Activated CD4-positive, alpha-beta T cell treated with anti-CD3 and anti-CD28 coated beads for 36 hours (primary cell): ENCODE measurements around the gene SALL4. TPM values are rescaled to one million over a fixed set of nuclear protein-coding genes. Genes with fewer than 3 reads are reported as not detected.

Experiments used
- ATAC-seq: fragments of 200-7000 bp; cut with Tn5 transposase; one replicate; pipeline ENCODE4 v1.10.0; 2021; ENCODE audit warnings: mild to moderate bottlenecking, moderate library complexity
- CTCF ChIA-PET: fragments of 350-600 bp; sonication (Branson Sonifier 250); formaldehyde crosslinking; loops from one replicate; lab custom pipeline; 2021; ENCODE audit warnings: antibody characterized with exemption; lab: Charles Lee
- POLR2A ChIA-PET: fragments of 350-600 bp; sonication (Branson Sonifier 250); formaldehyde crosslinking; loops from one replicate; lab custom pipeline; 2021; ENCODE audit warnings: antibody characterized with exemption, inconsistent platforms; lab: Charles Lee
- DNase-seq: peaks from one replicate; pipeline ENCODE4 v3.0.0-alpha.2; 2020
- H3K27ac Mint-ChIP-seq: one replicate; pipeline ENCODE4 v1.8.0; 2021; ENCODE audit warnings: mixed read lengths
- H3K27me3 Mint-ChIP-seq: one replicate; pipeline ENCODE4 v1.8.0; 2021; ENCODE audit warnings: mixed read lengths
- H3K36me3 Mint-ChIP-seq: one replicate; pipeline ENCODE4 v1.8.0; 2021; ENCODE audit warnings: low read depth, mixed read lengths
- H3K4me1 Mint-ChIP-seq: one replicate; pipeline ENCODE4 v1.8.0; 2021; ENCODE audit warnings: mixed read lengths
- H3K4me3 Mint-ChIP-seq: one replicate; pipeline ENCODE4 v1.8.0; 2021; ENCODE audit warnings: mild to moderate bottlenecking, moderate library complexity, mixed read lengths
- H3K9me3 Mint-ChIP-seq: one replicate; pipeline ENCODE4 v1.8.0; 2021; ENCODE audit warnings: low read depth, mixed read lengths
- intact Hi-C, 2 experiments: fragments of 100-400 bp; cut with DNase I in 1 of 2; cut with micrococcal nuclease in 1 of 2; formaldehyde crosslinking; loops; one replicate each; pipeline versions ENCODE4 v1.14.2 to v1.15.1; 2022 to 2024; cut with DNase I, micrococcal nuclease
- total RNA-seq, 2 experiments: library from RNA; stranded (reverse); gene quantifications; one replicate each; pipeline ENCODE4 v1.2.3, GENCODE V29; 2021

Gene SALL4
- total RNA-seq, result under 1 TPM in 1 of 2 experiments, not detected in 1; 0.11 TPM

- no peaks in the 10 kb centered on the region for H3K9me3 Mint-ChIP-seq
- intact Hi-C loops, result loop anchor here in 1 of 2 experiments (5.0 kb wide), 1 partner anchor 100 kb away; no protein-coding TSS in a partner anchor
- no peak within 1 kb of the TSS for H3K4me3 Mint-ChIP-seq
- no peak for ATAC-seq
- peaks cover 8% of the 10 kb centered on the region for H3K4me1 Mint-ChIP-seq
- no peak for DNase-seq
- H3K27me3 Mint-ChIP-seq, result peaks cover 57% of the 10 kb centered on the region
- ChIA-PET POLR2A (no interaction called here), CTCF (interaction anchor here (0.7 to 1.1 kb wide), 4 partner anchors 29 to 389 kb away, joined by 3 read pairs; no protein-coding TSS in a partner anchor)
- H3K27ac Mint-ChIP-seq, result no peak within 1 kb of the TSS
- no peaks in the 10 kb centered on the region for H3K36me3 Mint-ChIP-seq
These were observed at the start of gene SALL4 for GRCh38 chr20:51802170-51802751. Gene SALL4, minus strand, starts transcription at chr20:51802521. Its CDS starts 113 bp downstream, at chr20:51802408.

- DNase-seq, result no peak
- H3K36me3 Mint-ChIP-seq, result no peaks in the 10 kb centered on the region
- no peak overlapping the region for H3K4me3 Mint-ChIP-seq
- ATAC-seq, result no peak
- no peak overlapping the region for H3K27ac Mint-ChIP-seq
- H3K9me3 Mint-ChIP-seq, result no peaks in the 10 kb centered on the region
- intact Hi-C loops, result no loop called here
- peaks cover 3% of the 10 kb centered on the region for H3K27me3 Mint-ChIP-seq
- no peaks in the 10 kb centered on the region for H3K4me1 Mint-ChIP-seq
- ChIA-PET CTCF (interaction anchor here (0.5 kb wide), 1 partner anchor 704 kb away, joined by 3 read pairs; no protein-coding TSS in a partner anchor), POLR2A (no interaction called here)
These were observed 46.0 kb upstream of the SALL4 start for GRCh38 chr20:51848346-51848745.

GRCh38 chr20:51840865-51841264, 38.5 kb upstream of the SALL4 start:
- ChIA-PET CTCF (no interaction called here), POLR2A (no interaction called here)
- H3K9me3 Mint-ChIP-seq, result no peaks in the 10 kb centered on the region
- peaks cover 4% of the 10 kb centered on the region for H3K27me3 Mint-ChIP-seq
- no peaks in the 10 kb centered on the region for H3K4me1 Mint-ChIP-seq
- no peaks in the 10 kb centered on the region for H3K36me3 Mint-ChIP-seq
- DNase-seq (no peak), ATAC-seq (no peak)
- intact Hi-C loops, result no loop called here
- no peak overlapping the region for H3K4me3 Mint-ChIP-seq
- no peak overlapping the region for H3K27ac Mint-ChIP-seq

- ATAC-seq (no peak), DNase-seq (no peak)
- intact Hi-C loops, result no loop called here
- CTCF ChIA-PET, result no interaction called here
- POLR2A ChIA-PET, result no interaction called here
- H3K27ac Mint-ChIP-seq, result no peak overlapping the region
- H3K36me3 Mint-ChIP-seq, result no peaks in the 10 kb centered on the region
- H3K9me3 Mint-ChIP-seq, result no peaks in the 10 kb centered on the region
- no peaks in the 10 kb centered on the region for H3K4me1 Mint-ChIP-seq
- peaks cover 2% of the 10 kb centered on the region for H3K27me3 Mint-ChIP-seq
- H3K4me3 Mint-ChIP-seq, result no peak overlapping the region
These were observed 35.6 kb upstream of the SALL4 start for GRCh38 chr20:51837876-51838420.

GRCh38 chr20:51837436-51837835, 35.1 kb upstream of the SALL4 start:
- H3K27me3 Mint-ChIP-seq, result peaks cover 2% of the 10 kb centered on the region
- H3K4me1 Mint-ChIP-seq, result no peaks in the 10 kb centered on the region
- H3K9me3 Mint-ChIP-seq, result no peaks in the 10 kb centered on the region
- no peak overlapping the region for H3K27ac Mint-ChIP-seq
- H3K36me3 Mint-ChIP-seq, result no peaks in the 10 kb centered on the region
- intact Hi-C loops, result no loop called here
- POLR2A ChIA-PET, result no interaction called here
- CTCF ChIA-PET, result no interaction called here
- no peak for ATAC-seq
- DNase-seq, result no peak
- H3K4me3 Mint-ChIP-seq, result no peak overlapping the region

GRCh38 chr20:51833326-51833725, 31.0 kb upstream of the SALL4 start:
- POLR2A ChIA-PET, result no interaction called here

GRCh38 chr20:51832276-51832675, 30.0 kb upstream of the SALL4 start:
- Mint-ChIP-seq H3K27me3 (peaks cover 4% of the 10 kb centered on the region), H3K4me1 (no peaks in the 10 kb centered on the region), H3K36me3 (no peaks in the 10 kb centered on the region), H3K9me3 (no peaks in the 10 kb centered on the region), H3K4me3 (no peak overlapping the region), H3K27ac (no peak overlapping the region)
- ATAC-seq (no peak), DNase-seq (no peak)
- intact Hi-C loops, result no loop called here
- ChIA-PET CTCF (no interaction called here), POLR2A (no interaction called here)

More at GRCh38 chr20:51833326-51833725, 31.0 kb upstream of the SALL4 start:
- ATAC-seq, result no peak
- H3K4me1 Mint-ChIP-seq, result no peaks in the 10 kb centered on the region
- H3K4me3 Mint-ChIP-seq, result no peak overlapping the region
- DNase-seq, result no peak
- H3K36me3 Mint-ChIP-seq, result no peaks in the 10 kb centered on the region
- peaks cover 2% of the 10 kb centered on the region for H3K27me3 Mint-ChIP-seq
- no peak overlapping the region for H3K27ac Mint-ChIP-seq
- intact Hi-C loops, result no loop called here
- no peaks in the 10 kb centered on the region for H3K9me3 Mint-ChIP-seq
- CTCF ChIA-PET, result no interaction called here

GRCh38 chr20:51831866-51832265, 29.5 kb upstream of the SALL4 start:
- intact Hi-C loops, result no loop called here
- Mint-ChIP-seq H3K9me3 (no peaks in the 10 kb centered on the region), H3K4me3 (no peak overlapping the region), H3K27me3 (peaks cover 4% of the 10 kb centered on the region), H3K36me3 (no peaks in the 10 kb centered on the region), H3K27ac (no peak overlapping the region), H3K4me1 (no peaks in the 10 kb centered on the region)
- ChIA-PET CTCF (interaction anchor here (1.2 kb wide), 1 partner anchor 30 kb away, joined by 3 read pairs; the partner anchor contains the start of gene SALL4), POLR2A (no interaction called here)
- no peak for ATAC-seq
- no peak for DNase-seq

GRCh38 chr20:51830538-51830937, 28.2 kb upstream of the SALL4 start:
- Mint-ChIP-seq H3K36me3 (no peaks in the 10 kb centered on the region), H3K4me1 (no peaks in the 10 kb centered on the region), H3K9me3 (no peaks in the 10 kb centered on the region), H3K4me3 (no peak overlapping the region), H3K27me3 (peaks cover 2% of the 10 kb centered on the region), H3K27ac (no peak overlapping the region)
- intact Hi-C loops, result no loop called here
- ATAC-seq (no peak), DNase-seq (no peak)
- CTCF ChIA-PET, result interaction anchor here (1.2 kb wide), 1 partner anchor 28 kb away, joined by 3 read pairs; the partner anchor contains the start of gene SALL4
- POLR2A ChIA-PET, result no interaction called here

GRCh38 chr20:51828762-51829161, 26.4 kb upstream of the SALL4 start:
- ChIA-PET CTCF (interaction anchor here (0.7 kb wide), 1 partner anchor 185 kb away, joined by 3 read pairs; no protein-coding TSS in a partner anchor), POLR2A (no interaction called here)
- Mint-ChIP-seq H3K27ac (no peak overlapping the region), H3K4me1 (no peaks in the 10 kb centered on the region), H3K4me3 (no peak overlapping the region), H3K36me3 (no peaks in the 10 kb centered on the region), H3K9me3 (no peaks in the 10 kb centered on the region), H3K27me3 (peaks cover 2% of the 10 kb centered on the region)
- no peak for DNase-seq
- ATAC-seq, result no peak
- intact Hi-C loops, result no loop called here

GRCh38 chr20:51826372-51826771, 24.1 kb upstream of the SALL4 start:
- POLR2A ChIA-PET, result no interaction called here
- Mint-ChIP-seq H3K9me3 (no peaks in the 10 kb centered on the region), H3K4me3 (no peak overlapping the region), H3K4me1 (no peaks in the 10 kb centered on the region), H3K27ac (no peak overlapping the region), H3K27me3 (peaks cover 4% of the 10 kb centered on the region), H3K36me3 (no peaks in the 10 kb centered on the region)
- no peak for ATAC-seq
- DNase-seq, result no peak
- intact Hi-C loops, result no loop called here
- CTCF ChIA-PET, result no interaction called here

GRCh38 chr20:51818479-51819008, 16.2 kb upstream of the SALL4 start:
- Mint-ChIP-seq H3K27me3 (peaks cover 7% of the 10 kb centered on the region), H3K36me3 (no peaks in the 10 kb centered on the region), H3K4me1 (no peaks in the 10 kb centered on the region), H3K27ac (no peak overlapping the region), H3K9me3 (no peaks in the 10 kb centered on the region), H3K4me3 (no peak overlapping the region)
- intact Hi-C loops, result no loop called here
- POLR2A ChIA-PET, result no interaction called here
- ATAC-seq (no peak), DNase-seq (no peak)
- CTCF ChIA-PET, result no interaction called here
